H1 (cell line): ENCODE results near the gene CSNK1G2. TPM values are rescaled to one million over a fixed set of nuclear protein-coding genes. Genes with fewer than 3 reads are reported as not detected.

Experiments
- CTCF ChIA-PET: fragments of 300-600 bp; sonication (Branson Sonifier 250); formaldehyde crosslinking; loops from one replicate; lab custom pipeline; 2021; ENCODE audit not compliant: partially characterized antibody; lab: Charles Lee
- POLR2A ChIA-PET: fragments of 300-600 bp; sonication (Branson Sonifier 250); formaldehyde crosslinking; loops from one replicate; lab custom pipeline; 2021; ENCODE audit warnings: inconsistent platforms; ENCODE audit not compliant: partially characterized antibody; lab: Charles Lee
- DNase-seq, 2 experiments: peaks; one replicate each; pipeline versions ENCODE4 v3.0.0 to v3.0.0-alpha.2; 2010 to 2022; ENCODE audit warnings: low spot score in 2 of 2, low read depth in 1 of 2, mixed read lengths in 1 of 2
- FAIRE-seq: peaks from 2 replicates; lab custom pipeline; 2011; peaks lifted over from hg19 to GRCh38; lab: Jason Lieb, UNC
- H2AFZ ChIP-seq: 2 replicates; pipeline ENCODE4 v1.8.1; 2012; ENCODE audit warnings: low read length, inconsistent platforms
- H2AK5ac ChIP-seq: 2 replicates; pipeline ENCODE4 v1.6.1; 2013; ENCODE audit warnings: low read depth, low read length
- H2BK120ac ChIP-seq: replicated peaks from 2 replicates; pipeline ENCODE3; 2013; ENCODE audit warnings: low read depth, low read length, inconsistent platforms
- H2BK12ac ChIP-seq: 2 replicates; pipeline ENCODE4 v1.6.1; 2013; ENCODE audit warnings: low read depth, low read length
- H2BK15ac ChIP-seq: 2 replicates; pipeline ENCODE4 v1.6.1; 2013; ENCODE audit warnings: low read length
- H2BK20ac ChIP-seq: 2 replicates; pipeline ENCODE4 v1.6.1; 2013; ENCODE audit warnings: low read length
- H2BK5ac ChIP-seq: 2 replicates; pipeline ENCODE4 v1.6.1; 2013; ENCODE audit warnings: low read depth, low read length
- H3K14ac ChIP-seq: 2 replicates; pipeline ENCODE4 v1.6.1; 2013; ENCODE audit warnings: inconsistent platforms; ENCODE audit not compliant: insufficient read length
- H3K18ac ChIP-seq: 2 replicates; pipeline ENCODE4 v1.6.1; 2013; ENCODE audit warnings: low read length; ENCODE audit errors: extremely low read depth
- H3K23ac ChIP-seq: 2 replicates; pipeline ENCODE4 v1.6.1; 2013; ENCODE audit warnings: inconsistent platforms; ENCODE audit not compliant: insufficient read length
- H3K23me2 ChIP-seq: 2 replicates; pipeline ENCODE4 v1.6.1; 2013; ENCODE audit warnings: low read depth, low read length
- H3K27ac ChIP-seq: 2 replicates; pipeline ENCODE4 v1.6.1; 2011; ENCODE audit warnings: low read depth, low read length, inconsistent platforms
- H3K27me3 ChIP-seq, 4 experiments: replicated peaks in 1 of 4; 1 replicate in 1 of 4; 2 replicates in 3 of 4; pipeline versions ENCODE4 v1.6.1 to v1.8.1; 2011 to 2013; ENCODE audit warnings: low read length in 3 of 4, mild to moderate bottlenecking in 3 of 4, inconsistent platforms in 2 of 4, mixed read lengths in 2 of 4, moderate library complexity in 1 of 4; ENCODE audit not compliant: control insufficient read depth in 3 of 4, insufficient read depth in 3 of 4; ENCODE audit errors: extremely low read depth in 1 of 4
- H3K36me3 ChIP-seq, 4 experiments: 2 replicates each; pipeline versions ENCODE4 v1.6.1 to v1.8.1; 2011 to 2013; ENCODE audit warnings: mild to moderate bottlenecking in 4 of 4, low read length in 3 of 4, moderate library complexity in 2 of 4, control low read depth in 1 of 4, inconsistent platforms in 1 of 4; ENCODE audit not compliant: insufficient read depth in 4 of 4, control insufficient read depth in 2 of 4
- H3K4ac ChIP-seq: replicated peaks from 2 replicates; pipeline ENCODE3; 2013; ENCODE audit warnings: low read length, low read depth, mixed read lengths, inconsistent platforms; ENCODE audit not compliant: insufficient read length
- H3K4me1 ChIP-seq, 4 experiments: replicated peaks in 1 of 4; 1 replicate in 1 of 4; 2 replicates in 3 of 4; pipeline versions ENCODE4 v1.6.1 to v1.8.1; 2011 to 2013; ENCODE audit warnings: low read length in 3 of 4, inconsistent platforms in 2 of 4, mixed read lengths in 1 of 4; ENCODE audit not compliant: insufficient read depth in 4 of 4, control insufficient read depth in 3 of 4
- H3K4me2 ChIP-seq, 2 experiments: 2 replicates each; pipeline versions ENCODE4 v1.6.1 to v1.8.1; 2011 to 2013; ENCODE audit warnings: low read depth in 2 of 2, low read length in 2 of 2, control low read depth in 1 of 2, inconsistent platforms in 1 of 2, mild to moderate bottlenecking in 1 of 2; ENCODE audit not compliant: insufficient read depth in 1 of 2
- H3K4me3 ChIP-seq, 4 experiments: fragments of 200-600, 300-600 bp in 1 of 4; sonication (generic), shearing (Covaris generic), sonication (Bioruptor Twin) in 1 of 4; 2 replicates each; pipeline versions ENCODE4 v1.5.1 to v1.8.1; 2011 to 2016; ENCODE audit warnings: low read length in 4 of 4, low read depth in 3 of 4, control low read depth in 2 of 4, inconsistent platforms in 2 of 4, mild to moderate bottlenecking in 2 of 4, mixed read lengths in 1 of 4, moderate library complexity in 1 of 4; ENCODE audit not compliant: insufficient read depth in 2 of 4; ENCODE audit errors: extremely low read depth in 1 of 4
- H3K56ac ChIP-seq: replicated peaks from 2 replicates; pipeline ENCODE3; 2013; ENCODE audit warnings: low read depth, mild to moderate bottlenecking, mixed read lengths, low read length, inconsistent platforms; ENCODE audit not compliant: insufficient read length
- H3K79me1 ChIP-seq: 2 replicates; pipeline ENCODE4 v1.6.1; 2013; ENCODE audit warnings: low read depth, low read length, control low read depth
- H3K79me2 ChIP-seq, 2 experiments: 2 replicates each; pipeline versions ENCODE4 v1.6.1 to v1.8.1; 2012 to 2013; ENCODE audit warnings: low read length in 2 of 2, mild to moderate bottlenecking in 2 of 2, inconsistent platforms in 1 of 2; ENCODE audit not compliant: insufficient read depth in 2 of 2, control insufficient read depth in 1 of 2
- H3K9ac ChIP-seq, 4 experiments: replicated peaks in 1 of 4; 1 replicate in 1 of 4; 2 replicates in 3 of 4; pipeline versions ENCODE4 v1.6.1 to v1.8.1; 2011 to 2013; ENCODE audit warnings: low read depth in 3 of 4, low read length in 3 of 4, control low read depth in 2 of 4, mild to moderate bottlenecking in 2 of 4, moderate library complexity in 2 of 4, inconsistent platforms in 1 of 4; ENCODE audit errors: extremely low read depth in 1 of 4
- H3K9me3 ChIP-seq, 2 experiments: 2 replicates each; pipeline versions ENCODE4 v1.6.1 to v1.8.1; 2012 to 2013; ENCODE audit warnings: mild to moderate bottlenecking in 2 of 2, moderate library complexity in 2 of 2, control low read depth in 1 of 2, inconsistent platforms in 1 of 2, low read depth in 1 of 2, low read length in 1 of 2, mixed read lengths in 1 of 2; ENCODE audit not compliant: insufficient read depth in 2 of 2
- H4K20me1 ChIP-seq, 2 experiments: replicated peaks in 1 of 2; 2 replicates each; pipeline versions ENCODE3 to v1.8.1; 2011 to 2013; ENCODE audit warnings: inconsistent platforms in 2 of 2, low read length in 2 of 2, mild to moderate bottlenecking in 1 of 2; ENCODE audit not compliant: insufficient read depth in 2 of 2, control insufficient read depth in 1 of 2
- H4K5ac ChIP-seq: 2 replicates; pipeline ENCODE4 v1.6.1; 2013; ENCODE audit warnings: low read length, low read depth, mixed read lengths, inconsistent platforms; ENCODE audit not compliant: insufficient read length
- H4K8ac ChIP-seq: 2 replicates; pipeline ENCODE4 v1.8.0; 2013; ENCODE audit warnings: mild to moderate bottlenecking, moderate library complexity, low read length, inconsistent platforms; ENCODE audit not compliant: insufficient read depth; ENCODE audit errors: extremely low read depth
- H4K91ac ChIP-seq: replicated peaks from 2 replicates; pipeline ENCODE3; 2013; ENCODE audit warnings: low read length, mixed read lengths, inconsistent platforms; ENCODE audit not compliant: insufficient read length
- CHD2 ChIP-seq: IDR thresholded peaks from 2 replicates; pipeline ENCODE4 v1.6.1; 2012; ENCODE audit warnings: low read length, improper control_type of control experiment
- EGR1 ChIP-seq: IDR thresholded peaks from 2 replicates; pipeline ENCODE4 v1.6.1; 2011; ENCODE audit warnings: low read depth, low read length, borderline replicate concordance
- JUN ChIP-seq: IDR thresholded peaks from 2 replicates; pipeline ENCODE4 v1.6.1; 2011; ENCODE audit warnings: low read depth, mild to moderate bottlenecking, improper control_type of control experiment, low read length
- KDM1A ChIP-seq: fragments of 200-600, 300-600 bp; sonication (generic); IDR thresholded peaks from 2 replicates; pipeline ENCODE4 v1.7.1; 2016; ENCODE audit warnings: mild to moderate bottlenecking, low read length, borderline replicate concordance
- NRF1 ChIP-seq: IDR thresholded peaks from 2 replicates; pipeline ENCODE4 v1.6.1; 2011; ENCODE audit warnings: mild to moderate bottlenecking, low read depth, low read length, improper control_type of control experiment
- RAD21 ChIP-seq, 2 experiments: IDR thresholded peaks in 1 of 2; conservative IDR thresholded peaks in 1 of 2; 2 replicates each; pipeline ENCODE4 v1.6.1; 2011; ENCODE audit warnings: low read depth in 2 of 2, low read length in 2 of 2, improper control_type of control experiment in 1 of 2, inconsistent platforms in 1 of 2, mild to moderate bottlenecking in 1 of 2, moderate library complexity in 1 of 2
- RFX5 ChIP-seq: IDR thresholded peaks from 2 replicates; pipeline ENCODE4 v1.6.1; 2011; ENCODE audit warnings: low read depth, low read length, improper control_type of control experiment, borderline replicate concordance
- SIX5 ChIP-seq: IDR thresholded peaks from 2 replicates; pipeline ENCODE4 v1.6.1; 2011; ENCODE audit warnings: mild to moderate bottlenecking, low read depth, low read length
- SP1 ChIP-seq: IDR thresholded peaks from 2 replicates; pipeline ENCODE4 v1.6.1; 2011; ENCODE audit warnings: low read depth, low read length
- USF2 ChIP-seq: IDR thresholded peaks from 2 replicates; pipeline ENCODE4 v1.6.1; 2011; ENCODE audit warnings: low read length, improper control_type of control experiment
- WGBS, 2 experiments: shearing (Covaris generic) in 1 of 2; methylation state at CpG; one replicate each; pipeline versions ENCODE4 v1.1.6 to v1.1.7; 2013 to 2015; ENCODE audit warnings: low lambda C conversion rate in 2 of 2, mixed read lengths in 2 of 2, inconsistent platforms in 1 of 2, low coverage in 1 of 2, missing lambda C conversion rate in 1 of 2; ENCODE audit not compliant: insufficient replicate concordance in 2 of 2, insufficient coverage in 1 of 2, insufficient read length in 1 of 2; ENCODE audit errors: extremely low coverage in 1 of 2, missing lambda C conversion rate in 1 of 2; 5-methylcytosine and 5-hydroxymethylcytosine counted together
- polyA plus RNA-seq, 7 experiments: library from polyadenylated mRNA; depleted of rRNA in 3 of 7; stranded (reverse) in 5 of 7; unstranded in 2 of 7; fragments of >200 nt in 5 of 7; fragments of 200-250 nt in 2 of 7; gene quantifications; 1 replicate in 5 of 7; 2 replicates in 1 of 7; 4 replicates in 1 of 7; pipeline versions ENCODE4 v1.2.1 to v1.2.3, GENCODE V29; 2011 to 2013; ENCODE audit warnings: missing spikeins in 2 of 7, mixed read lengths in 2 of 7
- total RNA-seq: library from RNA; stranded (reverse); fragmentation: NEBNext Ultra II Directional; extraction: Animal tissue kit (Norgen Biotek cat#: 25700); gene quantifications from 2 replicates; pipeline ENCODE4 v1.2.1, GENCODE V29; 2021

The CSNK1G2 gene
- total and polyA plus RNA-seq, 2 of the 8 experiments (the other 6 are each of a cell fraction or from before 2014, with no cell fraction given) = 99.5 to 130 TPM

- H3K4ac ChIP-seq = no peak overlapping the region
- H3K27ac ChIP-seq = no peak overlapping the region
- H3K9ac ChIP-seq = no peak overlapping the region
- no peak overlapping the region for H3K56ac ChIP-seq
- H3K23me2 ChIP-seq = no peaks in the 10 kb centered on the region
- H3K79me2 ChIP-seq = peaks cover 0 to 41% of the 10 kb centered on the region in 2 experiments; a peak in 2 of 4 replicates
- H3K79me1 ChIP-seq = peaks cover 17% of the 10 kb centered on the region
- no peaks in the 10 kb centered on the region for H3K4me1 ChIP-seq
- no peak overlapping the region for H2BK15ac ChIP-seq
- H4K8ac ChIP-seq = no peak overlapping the region
- H4K5ac ChIP-seq = no peak overlapping the region
- no peak overlapping the region for H3K14ac ChIP-seq
- H2AK5ac ChIP-seq = no peak overlapping the region
- no peak overlapping the region for H3K18ac ChIP-seq
- no peak overlapping the region for H2BK12ac ChIP-seq
- 93% methylated on average over 28 of the region's 28 CpGs; no CpG with 5 or more reads in 1 of the 2 experiments for WGBS, 2 experiments
- H3K23ac ChIP-seq = no peak overlapping the region
- H4K91ac ChIP-seq = no peak overlapping the region
- no peak overlapping the region for H3K4me3 ChIP-seq
- H4K20me1 ChIP-seq = peaks cover 25 to 31% of the 10 kb centered on the region in 2 experiments
- peaks cover 2 to 31% (median 7%) of the 10 kb centered on the region in 4 experiments; a peak in 7 of 8 replicates for H3K36me3 ChIP-seq
- no peak overlapping the region for H2BK5ac ChIP-seq
- ChIA-PET CTCF (interaction anchor here (0.5 to 1.6 kb wide), 8 partner anchors 21 to 602 kb away, joined by 3 to 6 read pairs (median 3); no protein-coding TSS in a partner anchor), POLR2A (interaction anchor here (0.9 to 1.2 kb wide), 5 partner anchors 9 to 77 kb away, joined by 3 to 5 read pairs (median 3); no protein-coding TSS in a partner anchor)
- H3K27me3 ChIP-seq = no peaks in the 10 kb centered on the region
- H3K4me2 ChIP-seq = no peak overlapping the region
- FAIRE-seq = no peak
- H2BK120ac ChIP-seq = no peak overlapping the region
- no peak overlapping the region for H2AFZ ChIP-seq
- H2BK20ac ChIP-seq = no peak overlapping the region
- no peak for DNase-seq
- H3K9me3 ChIP-seq = no peaks in the 10 kb centered on the region
- TF ChIP-seq NRF1 (no peak), CHD2 (no peak), USF2 (no peak), JUN (no peak), SIX5 (no peak), EGR1 (no peak), KDM1A (no peak), SP1 (no peak), RFX5 (no peak), RAD21 (IDR thresholded peaks at IDR 0.05 in 1 of 2, conservative IDR thresholded peaks at IDR 0.05 in 1 of 2; ENCODE audit: low read depth in 2 of 2, low read length in 2 of 2) (no peak)
Observed at GRCh38 chr19:1974381-1975161, 33.6 kb downstream of the CSNK1G2 start.
